ENCODE results near the gene CDH23. TPM values are rescaled to one million over a fixed set of nuclear protein-coding genes. Genes with fewer than 3 reads are reported as not detected.

The CDH23 gene
- total RNA-seq, 1 experiment from 2014 or later, result 0.34 TPM

DNA sequence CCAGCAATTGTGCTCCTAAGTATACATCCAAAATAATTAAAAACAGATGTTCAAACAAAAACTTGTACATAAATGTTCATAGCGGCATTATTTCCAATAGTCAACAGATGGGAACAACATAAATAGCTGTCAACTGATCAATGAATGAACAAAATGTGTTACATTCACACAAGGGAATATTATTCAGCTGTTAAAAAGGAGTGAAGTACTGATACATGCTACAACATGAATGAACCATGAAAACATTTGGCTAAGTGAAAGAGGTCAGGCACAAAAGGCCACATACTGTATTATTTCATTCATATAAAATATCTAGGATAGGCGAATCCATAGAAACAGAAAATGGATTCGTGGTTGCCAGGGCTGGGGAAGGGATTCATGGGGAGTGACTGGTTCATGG is 109.1 kb downstream of the CDH23 start:
- Mint-ChIP-seq H3K9me3 (ENCODE audit: unreplicated experiment) (no peaks in the 10 kb centered on the region), H3K4me1 (ENCODE audit: low read depth, unreplicated experiment) (peaks cover 7% of the 10 kb centered on the region), H3K27me3 (ENCODE audit: insufficient read depth, unreplicated experiment) (no peaks in the 10 kb centered on the region), H3K4me3 (ENCODE audit: unreplicated experiment) (no peak overlapping the region), H3K27ac (ENCODE audit: unreplicated experiment) (no peak overlapping the region), H3K36me3 (ENCODE audit: insufficient read depth, unreplicated experiment) (no peaks in the 10 kb centered on the region)
- no peak overlapping the region for H3K4me3 ChIP-seq (ENCODE audit: low read depth, low read length)
- no peak for DNase-seq
- H3K27me3 ChIP-seq (replicated peaks; ENCODE audit: control insufficient read depth, insufficient read depth, low read length), result no peaks in the 10 kb centered on the region
- no peaks in the 10 kb centered on the region for H3K36me3 ChIP-seq (ENCODE audit: control insufficient read depth, insufficient read depth, low read length)
- peaks cover 4% of the 10 kb centered on the region; the same call in 1 of the 2 replicates for H3K9me3 ChIP-seq
- TF ChIP-seq, protein P1, sequence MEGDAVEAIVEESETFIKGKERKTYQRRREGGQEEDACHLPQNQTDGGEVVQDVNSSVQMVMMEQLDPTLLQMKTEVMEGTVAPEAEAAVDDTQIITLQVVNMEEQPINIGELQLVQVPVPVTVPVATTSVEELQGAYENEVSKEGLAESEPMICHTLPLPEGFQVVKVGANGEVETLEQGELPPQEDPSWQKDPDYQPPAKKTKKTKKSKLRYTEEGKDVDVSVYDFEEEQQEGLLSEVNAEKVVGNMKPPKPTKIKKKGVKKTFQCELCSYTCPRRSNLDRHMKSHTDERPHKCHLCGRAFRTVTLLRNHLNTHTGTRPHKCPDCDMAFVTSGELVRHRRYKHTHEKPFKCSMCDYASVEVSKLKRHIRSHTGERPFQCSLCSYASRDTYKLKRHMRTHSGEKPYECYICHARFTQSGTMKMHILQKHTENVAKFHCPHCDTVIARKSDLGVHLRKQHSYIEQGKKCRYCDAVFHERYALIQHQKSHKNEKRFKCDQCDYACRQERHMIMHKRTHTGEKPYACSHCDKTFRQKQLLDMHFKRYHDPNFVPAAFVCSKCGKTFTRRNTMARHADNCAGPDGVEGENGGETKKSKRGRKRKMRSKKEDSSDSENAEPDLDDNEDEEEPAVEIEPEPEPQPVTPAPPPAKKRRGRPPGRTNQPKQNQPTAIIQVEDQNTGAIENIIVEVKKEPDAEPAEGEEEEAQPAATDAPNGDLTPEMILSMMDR (IDR thresholded peaks at IDR 0.05; ENCODE audit: insufficient read depth in 1 of 2, low read depth in 1 of 2, low read length in 1 of 2, severe bottlenecking in 1 of 2, unreplicated experiment in 1 of 2), result no peak
- ChIA-PET POLR2A (no interaction called here), CTCF (no interaction called here)
- no peaks in the 10 kb centered on the region for H3K4me1 ChIP-seq
- BruUV-seq (replicated peaks), result no TSS peak
- intact Hi-C loops (cut with micrococcal nuclease; ENCODE audit: unreplicated experiment), result no loop called here

DNA sequence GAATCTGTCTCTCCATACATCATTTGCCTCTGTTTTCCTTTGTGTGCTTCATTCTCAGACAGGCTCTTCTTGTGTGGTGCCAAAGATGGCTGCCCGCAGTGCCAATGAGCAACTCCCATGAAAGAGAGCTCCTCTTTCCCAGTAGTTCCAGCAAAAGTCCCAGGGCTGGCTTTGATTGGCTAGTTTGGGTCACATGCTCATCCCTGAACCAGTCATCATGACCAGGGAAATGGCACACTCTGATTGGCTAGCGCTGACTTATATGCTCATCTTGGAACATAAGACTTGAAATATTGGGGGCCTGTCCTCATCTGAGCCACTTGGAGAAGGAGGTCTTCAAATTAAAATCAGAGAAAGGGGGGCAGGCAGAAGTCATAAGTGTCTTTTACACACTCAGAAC is 112.7 kb downstream of the CDH23 start:
- Histone ChIP-seq H3K4me1 (peaks cover 13% of the 10 kb centered on the region), H3K27me3 (replicated peaks; ENCODE audit: control insufficient read depth, insufficient read depth, low read length) (no peaks in the 10 kb centered on the region), H3K9me3 (peaks cover 4% of the 10 kb centered on the region; the same call in 1 of the 2 replicates), H3K4me3 (ENCODE audit: low read depth, low read length) (no peak overlapping the region), H3K36me3 (ENCODE audit: control insufficient read depth, insufficient read depth, low read length) (no peaks in the 10 kb centered on the region)
- Mint-ChIP-seq H3K9me3 (ENCODE audit: unreplicated experiment) (no peaks in the 10 kb centered on the region), H3K27me3 (ENCODE audit: insufficient read depth, unreplicated experiment) (no peaks in the 10 kb centered on the region), H3K36me3 (ENCODE audit: insufficient read depth, unreplicated experiment) (no peaks in the 10 kb centered on the region), H3K4me3 (ENCODE audit: unreplicated experiment) (no peak overlapping the region), H3K4me1 (ENCODE audit: low read depth, unreplicated experiment) (peaks cover 18% of the 10 kb centered on the region), H3K27ac (ENCODE audit: unreplicated experiment) (no peak overlapping the region)
- BruUV-seq (replicated peaks), result no TSS peak
- TF ChIP-seq, protein P1 (IDR thresholded peaks at IDR 0.05; ENCODE audit: insufficient read depth in 1 of 2, low read depth in 1 of 2, low read length in 1 of 2, severe bottlenecking in 1 of 2, unreplicated experiment in 1 of 2), result no peak
- intact Hi-C loops (cut with micrococcal nuclease; ENCODE audit: unreplicated experiment), result no loop called here
- DNase-seq, result no peak
- POLR2A ChIA-PET, result no interaction called here
- CTCF ChIA-PET, result no interaction called here

DNA sequence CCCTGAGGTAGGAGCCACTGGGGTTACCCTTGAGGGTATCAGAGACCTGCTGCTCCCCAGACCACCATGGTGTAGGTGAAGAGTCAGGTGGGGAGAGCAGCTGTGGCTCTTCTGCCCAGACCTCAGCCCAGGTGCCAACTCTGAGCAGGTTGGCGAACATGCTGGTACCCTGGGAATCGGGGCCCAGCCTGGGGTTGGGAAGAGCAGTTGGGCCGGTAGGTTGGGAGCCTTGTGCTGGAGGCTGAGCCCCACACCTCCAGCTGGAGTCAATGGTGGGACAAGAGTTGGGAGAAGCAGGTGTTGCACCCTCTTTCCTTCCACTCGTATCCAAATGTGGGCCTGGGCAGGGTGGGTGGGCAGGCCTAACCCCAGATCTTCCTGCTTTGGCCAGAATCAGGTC is 114.5 kb downstream of the CDH23 start:
- intact Hi-C loops (cut with micrococcal nuclease; ENCODE audit: unreplicated experiment), result no loop called here
- Mint-ChIP-seq H3K4me1 (ENCODE audit: low read depth, unreplicated experiment) (peaks cover 11% of the 10 kb centered on the region), H3K4me3 (ENCODE audit: unreplicated experiment) (no peak overlapping the region), H3K27ac (ENCODE audit: unreplicated experiment) (no peak overlapping the region), H3K9me3 (ENCODE audit: unreplicated experiment) (no peaks in the 10 kb centered on the region), H3K27me3 (ENCODE audit: insufficient read depth, unreplicated experiment) (no peaks in the 10 kb centered on the region), H3K36me3 (ENCODE audit: insufficient read depth, unreplicated experiment) (no peaks in the 10 kb centered on the region)
- Histone ChIP-seq H3K4me3 (ENCODE audit: low read depth, low read length) (no peak overlapping the region), H3K27me3 (replicated peaks; ENCODE audit: control insufficient read depth, insufficient read depth, low read length) (no peaks in the 10 kb centered on the region), H3K36me3 (ENCODE audit: control insufficient read depth, insufficient read depth, low read length) (no peaks in the 10 kb centered on the region), H3K9me3 (peaks cover 4% of the 10 kb centered on the region; the same call in 1 of the 2 replicates), H3K4me1 (peaks cover 13% of the 10 kb centered on the region)
- POLR2A ChIA-PET, result no interaction called here
- CTCF ChIA-PET, result no interaction called here
- DNase-seq, result no peak
- no TSS peak for BruUV-seq (replicated peaks)
- TF ChIP-seq, protein P1 (IDR thresholded peaks at IDR 0.05; ENCODE audit: insufficient read depth in 1 of 2, low read depth in 1 of 2, low read length in 1 of 2, severe bottlenecking in 1 of 2, unreplicated experiment in 1 of 2), result no peak

Data from Caco-2 (cell line).